NCI-H2029 treated with DMSO at 0.1 percent for 48 hours (cell line): Measurements from ENCODE around the gene SLCO1A2.
"Not testable (repeated sequence)": the region's sequence is repeated elsewhere in the genome, so short reads cannot be mapped to it uniquely, and the experiment has no call there.

Experiments
- DNase-seq: peaks from one replicate; lab custom pipeline; 2025; lab: John Stamatoyannopoulos, UW

The SLCO1A2 gene

GRCh38 chr12:21334771-21335325, at the start of gene SLCO1A2:
SLCO1A2 (minus strand) TSS chr12:21334917; CDS start chr12:21334647, 270 bp downstream.
- DNase-seq, result no peak

GRCh38 chr12:21384261-21384660, 49.5 kb upstream of the SLCO1A2 start:
- DNase-seq, result no peak

- not testable (repeated sequence) for DNase-seq
Measured at GRCh38 chr12:21381320-21381719, 46.6 kb upstream of the SLCO1A2 start.

- no peak for DNase-seq
Measured at GRCh38 chr12:21379218-21379617, 44.5 kb upstream of the SLCO1A2 start.

GRCh38 chr12:21372602-21373001, 37.9 kb upstream of the SLCO1A2 start, which contains the start of gene IAPP:
IAPP (plus strand) TSS chr12:21372902; CDS start chr12:21373352, 450 bp downstream.
- no peak for DNase-seq

- DNase-seq, result no peak
Measured at GRCh38 chr12:21370845-21371449, 36.2 kb upstream of the SLCO1A2 start.

GRCh38 chr12:21369141-21369980, 34.6 kb upstream of the SLCO1A2 start:
- DNase-seq, result no peak

- DNase-seq, result not testable (repeated sequence)
Measured at GRCh38 chr12:21360632-21361031, 25.9 kb upstream of the SLCO1A2 start.

GRCh38 chr12:21354641-21355040, 19.9 kb upstream of the SLCO1A2 start:
- no peak for DNase-seq

- DNase-seq, result no peak
Measured at GRCh38 chr12:21353948-21354347, 19.2 kb upstream of the SLCO1A2 start.

- no peak for DNase-seq
Measured at GRCh38 chr12:21353487-21353886, 18.8 kb upstream of the SLCO1A2 start.

GRCh38 chr12:21350975-21351374, 16.3 kb upstream of the SLCO1A2 start:
- no peak for DNase-seq

GRCh38 chr12:21346542-21347205, 12.0 kb upstream of the SLCO1A2 start:
- DNase-seq, result no peak

GRCh38 chr12:21343636-21344035, 8.9 kb upstream of the SLCO1A2 start:
- DNase-seq, result no peak

GRCh38 chr12:21341769-21342168, 7.1 kb upstream of the SLCO1A2 start:
- no peak for DNase-seq

- DNase-seq, result no peak
Measured at GRCh38 chr12:21340403-21340802, 5.7 kb upstream of the SLCO1A2 start.

- DNase-seq, result no peak
Measured at GRCh38 chr12:21339921-21340320, 5.2 kb upstream of the SLCO1A2 start.

- DNase-seq, result no peak
Measured at GRCh38 chr12:21337959-21338744, 3.4 kb upstream of the SLCO1A2 start.

- no peak for DNase-seq
Measured at GRCh38 chr12:21337453-21337852, 2.7 kb upstream of the SLCO1A2 start.

- no peak for DNase-seq
Measured at GRCh38 chr12:21336656-21337055, 1.9 kb upstream of the SLCO1A2 start.

GRCh38 chr12:21330682-21331253, 3.9 kb downstream of the SLCO1A2 start:
- DNase-seq, result no peak
